ENCODE results near the gene KCNC2.

The KCNC2 gene

GRCh38 chr12:75058228-75058627 lies 151.4 kb downstream of the KCNC2 start:
- Histone ChIP-seq H3K79me2 (ENCODE audit: control insufficient read depth, low read length) (no peaks in the 10 kb centered on the region), H3K36me3 (ENCODE audit: control insufficient read depth, low read length) (no peaks in the 10 kb centered on the region), H3K4me1 (ENCODE audit: control insufficient read depth, low read length) (no peaks in the 10 kb centered on the region), H4K20me1 (ENCODE audit: control insufficient read depth, insufficient read depth, low read depth, low read length) (no peaks in the 10 kb centered on the region), H3K9me3 (ENCODE audit: control insufficient read depth, insufficient read depth, low read length) (no peaks in the 10 kb centered on the region), H3K27ac (ENCODE audit: low read depth, low read length) (no peak overlapping the region), H3K4me3 (ENCODE audit: low read length) (no peak overlapping the region), H3K4me2 (ENCODE audit: low read length) (no peak overlapping the region), H3K27me3 (ENCODE audit: control insufficient read depth, low read length) (no peaks in the 10 kb centered on the region), H3F3A (ENCODE audit: control insufficient read depth, insufficient read depth) (no peaks in the 10 kb centered on the region), H3K9me2 (replicated peaks; ENCODE audit: control insufficient read depth, low read length) (no peaks in the 10 kb centered on the region)
- TF ChIP-seq CTCF (IDR thresholded peaks at IDR 0.05; ENCODE audit: low read depth, low read length, poor library complexity, severe bottlenecking) (no peak), EZH2phosphoT487 (IDR thresholded peaks at IDR 0.05; ENCODE audit: borderline replicate concordance, low read length) (no peak)

- Histone ChIP-seq H3K36me3 (ENCODE audit: control insufficient read depth, low read length) (no peaks in the 10 kb centered on the region), H3K27ac (ENCODE audit: low read depth, low read length) (no peak overlapping the region), H3F3A (ENCODE audit: control insufficient read depth, insufficient read depth) (no peaks in the 10 kb centered on the region), H3K4me2 (ENCODE audit: low read length) (no peak overlapping the region), H3K4me3 (ENCODE audit: low read length) (no peak overlapping the region), H4K20me1 (ENCODE audit: control insufficient read depth, insufficient read depth, low read depth, low read length) (no peaks in the 10 kb centered on the region), H3K27me3 (ENCODE audit: control insufficient read depth, low read length) (no peaks in the 10 kb centered on the region), H3K9me3 (ENCODE audit: control insufficient read depth, insufficient read depth, low read length) (no peaks in the 10 kb centered on the region), H3K4me1 (ENCODE audit: control insufficient read depth, low read length) (no peaks in the 10 kb centered on the region), H3K9me2 (replicated peaks; ENCODE audit: control insufficient read depth, low read length) (no peaks in the 10 kb centered on the region), H3K79me2 (ENCODE audit: control insufficient read depth, low read length) (no peaks in the 10 kb centered on the region)
- TF ChIP-seq CTCF (IDR thresholded peaks at IDR 0.05; ENCODE audit: low read depth, low read length, poor library complexity, severe bottlenecking) (no peak), EZH2phosphoT487 (IDR thresholded peaks at IDR 0.05; ENCODE audit: borderline replicate concordance, low read length) (no peak)
These were observed 160.9 kb downstream of the KCNC2 start for GRCh38 chr12:75048767-75049166.

- Histone ChIP-seq H3K27ac (ENCODE audit: low read depth, low read length) (no peak overlapping the region), H3K9me3 (ENCODE audit: control insufficient read depth, insufficient read depth, low read length) (no peaks in the 10 kb centered on the region), H3K36me3 (ENCODE audit: control insufficient read depth, low read length) (no peaks in the 10 kb centered on the region), H3K4me3 (ENCODE audit: low read length) (no peak overlapping the region), H3K27me3 (ENCODE audit: control insufficient read depth, low read length) (no peaks in the 10 kb centered on the region), H3F3A (ENCODE audit: control insufficient read depth, insufficient read depth) (no peaks in the 10 kb centered on the region), H3K4me2 (ENCODE audit: low read length) (no peak overlapping the region), H3K79me2 (ENCODE audit: control insufficient read depth, low read length) (no peaks in the 10 kb centered on the region), H3K4me1 (ENCODE audit: control insufficient read depth, low read length) (no peaks in the 10 kb centered on the region), H3K9me2 (replicated peaks; ENCODE audit: control insufficient read depth, low read length) (no peaks in the 10 kb centered on the region), H4K20me1 (ENCODE audit: control insufficient read depth, insufficient read depth, low read depth, low read length) (no peaks in the 10 kb centered on the region)
- no peak for TF ChIP-seq EZH2phosphoT487 (IDR thresholded peaks at IDR 0.05; ENCODE audit: borderline replicate concordance, low read length)
- no peak for TF ChIP-seq CTCF (IDR thresholded peaks at IDR 0.05; ENCODE audit: low read depth, low read length, poor library complexity, severe bottlenecking)
These were observed 161.6 kb downstream of the KCNC2 start for GRCh38 chr12:75047885-75048525.
